Gastroesophageal sphincter (tissue), 4 donors: ENCODE results near the gene MRGPRG. TPM values are rescaled to one million over a fixed set of nuclear protein-coding genes. Genes with fewer than 3 reads are reported as not detected.

Source experiments
- ATAC-seq: fragments of 150-250 bp; one replicate; pipeline ENCODE4 v1.9.1; 2016; ENCODE audit warnings: mild to moderate bottlenecking, moderate library complexity
- H3K27ac ChIP-seq, 4 donors: fragments of 200-600 bp; sonication (generic) in 3 of 4; 1 replicate in 3 of 4; 2 replicates in 1 of 4; pipeline ENCODE4 v1.5.1; 2016 to 2019
- H3K27me3 ChIP-seq: fragments of 200-600 bp; sonication (generic); one replicate; pipeline ENCODE4 v1.5.1; 2019
- H3K36me3 ChIP-seq, 2 donors: fragments of 200-600 bp; sonication (generic); one replicate each; pipeline ENCODE4 v1.5.1; 2019; ENCODE audit warnings: control low read depth in 1 of 2
- H3K4me1 ChIP-seq, 3 donors: fragments of 200-600 bp; sonication (generic); 1 replicate in 2 of 3; 2 replicates in 1 of 3; pipeline ENCODE4 v1.5.1; 2016 to 2019; ENCODE audit warnings: control low read depth in 2 of 3
- H3K4me3 ChIP-seq, 2 donors: fragments of 200-600 bp; sonication (generic); one replicate each; pipeline ENCODE4 v1.5.1; 2019; ENCODE audit warnings: mild to moderate bottlenecking in 1 of 2, moderate library complexity in 1 of 2
- H3K9me3 ChIP-seq, 3 donors: fragments of 200-600 bp; sonication (generic); one replicate each; pipeline ENCODE4 v1.5.1; 2017 to 2019; ENCODE audit warnings: control low read depth in 2 of 3
- CTCF ChIP-seq, 4 experiments: fragments of 200-600 bp in 2 of 4; fragments of 450-650 bp in 2 of 4; sonication (generic) in 1 of 4; IDR thresholded peaks; one replicate each; pipeline ENCODE4 v1.5.1; 2017 to 2019; ENCODE audit warnings: antibody characterized with exemption in 4 of 4, mild to moderate bottlenecking in 2 of 4, moderate library complexity in 2 of 4
- EP300 ChIP-seq: sonication (generic); formaldehyde crosslinking; IDR thresholded peaks from one replicate; pipeline ENCODE4 v1.6.1; 2017; ENCODE audit warnings: antibody characterized with exemption, mild to moderate bottlenecking
- POLR2A ChIP-seq, 2 donors: fragments of 450-650 bp; IDR thresholded peaks; one replicate each; pipeline ENCODE4 v1.6.1; 2017; ENCODE audit warnings: antibody characterized with exemption in 2 of 2, mild to moderate bottlenecking in 2 of 2, moderate library complexity in 1 of 2
- POLR2AphosphoS5 ChIP-seq: sonication (generic); formaldehyde crosslinking; IDR thresholded peaks from one replicate; pipeline ENCODE4 v1.6.1; 2017; ENCODE audit warnings: antibody characterized with exemption
- WGBS, 2 donors: methylation state at CpG; one replicate each; pipeline ENCODE4 v1.1.5; 2018; ENCODE audit warnings: low coverage in 1 of 2; 5-methylcytosine and 5-hydroxymethylcytosine counted together
- total RNA-seq, 4 donors: library from RNA; depleted of rRNA; stranded (reverse); fragments of >200 nt; gene quantifications; one replicate each; pipeline ENCODE4 v1.1.0, GENCODE V29; 2016

Gene MRGPRG
- total RNA-seq, 4 donors from 2014 or later = not detected

- Histone ChIP-seq H3K4me3 (no peak overlapping the region), H3K36me3 (no peaks in the 10 kb centered on the region), H3K9me3 (no peaks in the 10 kb centered on the region), H3K4me1 (no peaks in the 10 kb centered on the region), H3K27ac (no peak overlapping the region), H3K27me3 (peaks cover 18% of the 10 kb centered on the region)
- ATAC-seq = no peak
- 91 to 95% methylated on average over 10 to 11 of the region's 19 CpGs for WGBS, 2 donors
- TF ChIP-seq EP300 = no peak
- TF ChIP-seq POLR2A (IDR thresholded peaks at IDR 0.05) = no peak
- no peak for TF ChIP-seq CTCF (IDR thresholded peaks at IDR 0.05)
- TF ChIP-seq POLR2AphosphoS5 = no peak
Observed at GRCh38 chr11:3191586-3192324, 26.9 kb downstream of the MRGPRG start.

GRCh38 chr11:3190600-3190999, 28.0 kb downstream of the MRGPRG start:
- 80 to 100% methylated on average over 1 to 5 of the region's 6 CpGs for WGBS, 2 donors
- Histone ChIP-seq H3K27me3 (peaks cover 8% of the 10 kb centered on the region), H3K9me3 (no peaks in the 10 kb centered on the region), H3K27ac (no peak overlapping the region), H3K4me3 (no peak overlapping the region), H3K4me1 (no peaks in the 10 kb centered on the region), H3K36me3 (no peaks in the 10 kb centered on the region)
- no peak for TF ChIP-seq POLR2AphosphoS5
- TF ChIP-seq POLR2A (IDR thresholded peaks at IDR 0.05) = no peak
- TF ChIP-seq CTCF (IDR thresholded peaks at IDR 0.05) = no peak
- TF ChIP-seq EP300 = no peak
- ATAC-seq = no peak

- Histone ChIP-seq H3K9me3 (no peaks in the 10 kb centered on the region), H3K27ac (no peak overlapping the region), H3K36me3 (no peaks in the 10 kb centered on the region), H3K4me3 (no peak overlapping the region), H3K27me3 (peaks cover 7% of the 10 kb centered on the region), H3K4me1 (no peaks in the 10 kb centered on the region)
- TF ChIP-seq EP300 (no peak), POLR2AphosphoS5 (no peak), CTCF (IDR thresholded peaks at IDR 0.05) (no peak), POLR2A (IDR thresholded peaks at IDR 0.05) (no peak)
- WGBS, 2 donors = 82 to 88% methylated on average over 6 to 8 of the region's 11 CpGs
- ATAC-seq = no peak
Observed at GRCh38 chr11:3189886-3190583, 28.6 kb downstream of the MRGPRG start.

GRCh38 chr11:3189196-3189843, 29.3 kb downstream of the MRGPRG start:
- no peak for ATAC-seq
- Histone ChIP-seq H3K9me3 (no peaks in the 10 kb centered on the region), H3K4me3 (no peak overlapping the region), H3K36me3 (no peaks in the 10 kb centered on the region), H3K4me1 (no peaks in the 10 kb centered on the region), H3K27me3 (peaks cover 7% of the 10 kb centered on the region), H3K27ac (no peak overlapping the region)
- TF ChIP-seq POLR2AphosphoS5 (no peak), POLR2A (IDR thresholded peaks at IDR 0.05) (no peak), EP300 (no peak), CTCF (IDR thresholded peaks at IDR 0.05) (no peak)
- WGBS, 2 donors = 30% methylated on average over 2 of the region's 15 CpGs; no CpG with 5 or more reads in 1 of the 2 donors
